DOHH2 (cell line): Measurements from ENCODE around the gene KCNAB1.

Experiments used
- H3F3A ChIP-seq: fragments of 200-600 bp; sonication (generic), shearing (Covaris generic); 2 replicates; pipeline ENCODE4 v1.6.0; 2016; ENCODE audit warnings: antibody characterized with exemption, mild to moderate bottlenecking; ENCODE audit not compliant: control insufficient read depth, insufficient read depth
- H3K27ac ChIP-seq: fragments of 200-600 bp; sonication (generic); 2 replicates; pipeline ENCODE4 v1.5.1; 2014; ENCODE audit warnings: low read depth, mild to moderate bottlenecking, low read length, moderate library complexity
- H3K27me3 ChIP-seq: fragments of 200-600 bp; sonication (generic); 2 replicates; pipeline ENCODE4 v1.6.1; 2014; ENCODE audit warnings: mild to moderate bottlenecking, low read length, mixed read lengths; ENCODE audit not compliant: control insufficient read depth
- H3K36me3 ChIP-seq: fragments of 200-600 bp; sonication (generic); 2 replicates; pipeline ENCODE4 v1.6.1; 2014; ENCODE audit warnings: mild to moderate bottlenecking, low read length, moderate library complexity, mixed read lengths; ENCODE audit not compliant: control insufficient read depth
- H3K4me1 ChIP-seq: fragments of 200-600 bp; sonication (generic); 2 replicates; pipeline ENCODE4 v1.6.1; 2014; ENCODE audit warnings: mild to moderate bottlenecking, low read length, mixed read lengths; ENCODE audit not compliant: control insufficient read depth
- H3K4me2 ChIP-seq: fragments of 200-600 bp; sonication (generic); 2 replicates; pipeline ENCODE4 v1.6.0; 2014; ENCODE audit warnings: mild to moderate bottlenecking, low read length, moderate library complexity
- H3K4me3 ChIP-seq: fragments of 200-600 bp; sonication (generic); 2 replicates; pipeline ENCODE4 v1.5.1; 2014; ENCODE audit warnings: mild to moderate bottlenecking, low read length, mixed read lengths
- H3K79me2 ChIP-seq: fragments of 200-600 bp; sonication (generic); 2 replicates; pipeline ENCODE4 v1.6.1; 2014; ENCODE audit warnings: mild to moderate bottlenecking, low read length, mixed read lengths; ENCODE audit not compliant: control insufficient read depth
- H3K9me2 ChIP-seq: fragments of 200-600 bp; sonication (generic); replicated peaks from 2 replicates; pipeline ENCODE4 v1.6.1; 2014; ENCODE audit warnings: mild to moderate bottlenecking, low read length, mixed read lengths; ENCODE audit not compliant: control insufficient read depth
- H3K9me3 ChIP-seq: fragments of 200-600 bp; sonication (generic); 2 replicates; pipeline ENCODE4 v1.6.1; 2014; ENCODE audit warnings: antibody characterized with exemption, low read length, mixed read lengths; ENCODE audit not compliant: control insufficient read depth, insufficient read depth
- H4K20me1 ChIP-seq: fragments of 200-600 bp; sonication (generic); 2 replicates; pipeline ENCODE4 v1.6.0; 2014; ENCODE audit warnings: low read depth, mild to moderate bottlenecking, antibody characterized with exemption, low read length, moderate library complexity; ENCODE audit not compliant: control insufficient read depth, insufficient read depth
- CTCF ChIP-seq: fragments of 200-600 bp; sonication (generic); IDR thresholded peaks from one replicate; pipeline ENCODE4 v1.5.1; 2014; ENCODE audit warnings: antibody characterized with exemption, mild to moderate bottlenecking, low read depth, low read length; ENCODE audit not compliant: poor library complexity, severe bottlenecking
- EZH2phosphoT487 ChIP-seq: fragments of 200-600 bp; sonication (generic); IDR thresholded peaks from 2 replicates; pipeline ENCODE4 v1.6.1; 2017; ENCODE audit warnings: borderline replicate concordance, mild to moderate bottlenecking, antibody characterized with exemption, low read length, moderate library complexity, mixed read lengths

The KCNAB1 gene

GRCh38 chr3:156258301-156258700 is 137.9 kb downstream of the KCNAB1 start:
- Histone ChIP-seq H3K4me1 (no peaks in the 10 kb centered on the region), H3K27me3 (no peaks in the 10 kb centered on the region), H3K27ac (no peak overlapping the region), H3F3A (no peaks in the 10 kb centered on the region), H3K36me3 (no peaks in the 10 kb centered on the region), H3K9me2 (no peaks in the 10 kb centered on the region), H3K9me3 (no peaks in the 10 kb centered on the region), H3K79me2 (no peaks in the 10 kb centered on the region), H3K4me3 (no peak overlapping the region), H4K20me1 (no peaks in the 10 kb centered on the region), H3K4me2 (no peak overlapping the region)
- TF ChIP-seq CTCF, result no peak
- TF ChIP-seq EZH2phosphoT487, result no peak

GRCh38 chr3:156259896-156260295 is 139.5 kb downstream of the KCNAB1 start:
- H3K9me2 ChIP-seq, result no peaks in the 10 kb centered on the region
- no peaks in the 10 kb centered on the region for H3K36me3 ChIP-seq
- H3K4me2 ChIP-seq, result no peak overlapping the region
- no peak overlapping the region for H3K27ac ChIP-seq
- H3F3A ChIP-seq, result no peaks in the 10 kb centered on the region
- H3K27me3 ChIP-seq, result no peaks in the 10 kb centered on the region
- no peaks in the 10 kb centered on the region for H3K4me1 ChIP-seq
- no peaks in the 10 kb centered on the region for H3K9me3 ChIP-seq
- no peak overlapping the region for H3K4me3 ChIP-seq
- no peaks in the 10 kb centered on the region for H4K20me1 ChIP-seq
- TF ChIP-seq CTCF, result no peak
- no peak for TF ChIP-seq EZH2phosphoT487
- no peaks in the 10 kb centered on the region for H3K79me2 ChIP-seq

- no peak overlapping the region for H3K4me2 ChIP-seq
- H4K20me1 ChIP-seq, result no peaks in the 10 kb centered on the region
- H3K4me1 ChIP-seq, result no peaks in the 10 kb centered on the region
- no peaks in the 10 kb centered on the region for H3K27me3 ChIP-seq
- H3K79me2 ChIP-seq, result no peaks in the 10 kb centered on the region
- TF ChIP-seq EZH2phosphoT487 (no peak), CTCF (no peak)
- no peaks in the 10 kb centered on the region for H3K9me3 ChIP-seq
- H3K27ac ChIP-seq, result no peak overlapping the region
- H3K36me3 ChIP-seq, result no peaks in the 10 kb centered on the region
- no peak overlapping the region for H3K4me3 ChIP-seq
- H3K9me2 ChIP-seq, result no peaks in the 10 kb centered on the region
- no peaks in the 10 kb centered on the region for H3F3A ChIP-seq
Measured at GRCh38 chr3:156260331-156260730, 140.0 kb downstream of the KCNAB1 start.

GRCh38 chr3:156264771-156265170 is 144.4 kb downstream of the KCNAB1 start:
- no peaks in the 10 kb centered on the region for H4K20me1 ChIP-seq
- no peak overlapping the region for H3K4me3 ChIP-seq
- H3K4me2 ChIP-seq, result no peak overlapping the region
- no peaks in the 10 kb centered on the region for H3K9me2 ChIP-seq
- no peak overlapping the region for H3K27ac ChIP-seq
- TF ChIP-seq CTCF (no peak), EZH2phosphoT487 (no peak)
- no peaks in the 10 kb centered on the region for H3K36me3 ChIP-seq
- H3K79me2 ChIP-seq, result no peaks in the 10 kb centered on the region
- no peaks in the 10 kb centered on the region for H3K9me3 ChIP-seq
- no peaks in the 10 kb centered on the region for H3K27me3 ChIP-seq
- H3K4me1 ChIP-seq, result no peaks in the 10 kb centered on the region
- H3F3A ChIP-seq, result no peaks in the 10 kb centered on the region
